ENCODE data around the gene DPP6.

DNA sequence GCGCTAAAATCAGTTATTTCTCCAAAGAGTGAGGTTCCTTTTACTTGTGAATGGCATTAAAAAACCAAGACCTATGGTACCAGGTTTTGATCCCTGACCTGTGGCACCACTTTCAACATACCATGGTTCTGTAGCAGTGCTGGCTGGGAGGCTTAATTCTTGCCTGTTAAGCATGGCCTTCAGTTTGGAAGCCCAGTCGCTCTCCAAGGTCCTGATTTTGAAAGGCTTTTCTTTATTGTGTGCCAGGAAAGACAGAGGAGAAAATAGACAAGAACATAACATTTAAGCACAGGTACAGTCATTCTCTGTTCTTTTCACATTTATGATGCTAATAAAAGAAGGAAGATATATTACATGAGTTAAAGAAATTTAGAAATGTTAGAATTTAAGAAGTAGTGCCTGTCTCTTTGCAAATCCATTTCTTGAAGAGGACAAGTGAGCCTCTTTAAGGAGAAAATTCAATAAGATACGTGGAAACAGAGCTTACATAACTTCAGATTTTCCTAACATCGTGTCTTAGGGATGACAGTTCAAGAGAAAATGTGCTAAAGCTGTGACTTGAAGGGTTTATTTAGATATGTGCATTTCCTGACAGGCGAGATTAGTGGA, 357.6 kb downstream of the DPP6 start:
- TF ChIP-seq POLR2AphosphoS5 (IDR thresholded peaks at IDR 0.05; ENCODE audit: low read depth, low read length): no peak
- TF ChIP-seq POLR2A (IDR thresholded peaks at IDR 0.05; ENCODE audit: low read depth, low read length): no peak
- TF ChIP-seq TAF1 (IDR thresholded peaks at IDR 0.05; ENCODE audit: low read depth, low read length): no peak
- no peak for TF ChIP-seq SPI1 (IDR thresholded peaks at IDR 0.05; ENCODE audit: low read depth, low read length)
- TF ChIP-seq POU2F2 (IDR thresholded peaks at IDR 0.05; ENCODE audit: low read depth, low read length): no peak
- no peak for TF ChIP-seq PAX5 (IDR thresholded peaks at IDR 0.05; ENCODE audit: insufficient read depth, low read length, severe bottlenecking)
